HG03060 (cell line): ENCODE measurements around the gene EIPR1.
A peak's percentile ranks its signal among the peaks of the same experiment; 100 is the strongest.

Experiments used
- ATAC-seq: cut with Tn5 transposase; IDR thresholded peaks from one replicate; pipeline ENCODE4 v1.9.1; 2021; ENCODE audit warnings: low read depth, moderate number of reproducible peaks; ENCODE audit not compliant: unreplicated experiment

Gene EIPR1

DNA sequence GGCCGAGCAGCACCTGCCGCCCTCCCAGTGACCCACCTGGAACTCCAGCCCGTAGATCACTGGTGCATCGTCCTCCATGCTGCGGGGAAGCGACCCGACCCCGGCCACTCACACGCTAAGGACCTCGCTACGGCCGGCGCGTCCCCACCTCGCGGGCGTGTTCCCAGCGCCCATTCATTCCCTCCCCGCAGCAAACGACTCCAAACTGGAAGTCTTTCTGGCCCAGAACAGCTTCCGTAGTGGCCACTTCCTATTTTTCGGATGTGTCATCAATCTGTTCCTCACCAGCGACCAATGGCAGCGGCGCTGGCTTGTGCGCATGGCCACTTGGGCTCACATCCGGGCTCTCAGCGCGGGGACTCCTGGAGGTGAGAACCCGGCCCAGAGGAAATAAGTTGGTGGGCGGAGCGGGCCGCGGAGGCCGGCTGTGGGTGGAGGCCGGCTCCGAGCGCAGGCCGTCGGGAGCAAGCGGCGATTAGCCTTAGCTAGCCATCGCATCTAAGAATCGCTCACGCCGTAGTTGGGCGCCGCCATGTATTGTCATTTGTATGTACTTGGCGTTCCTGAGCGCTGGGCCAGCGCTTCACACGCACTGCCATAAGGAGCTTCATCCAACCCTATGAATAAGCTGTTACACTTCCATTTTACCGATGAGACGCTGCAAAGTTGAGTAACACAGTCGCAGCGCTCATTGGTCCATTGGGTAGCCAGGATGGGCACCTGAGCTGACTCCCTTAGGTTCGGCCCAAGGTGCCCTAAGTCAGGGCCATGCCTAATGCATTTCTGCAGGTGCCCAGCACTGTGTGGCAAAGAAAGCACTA, at the start of gene EIPR1:
Gene EIPR1, minus strand, starts transcription at position 207 of the 821 bp plus-strand sequence. Its CDS starts 129 bp downstream, at position 78.
- peak; percentile 71 for ATAC-seq

DNA sequence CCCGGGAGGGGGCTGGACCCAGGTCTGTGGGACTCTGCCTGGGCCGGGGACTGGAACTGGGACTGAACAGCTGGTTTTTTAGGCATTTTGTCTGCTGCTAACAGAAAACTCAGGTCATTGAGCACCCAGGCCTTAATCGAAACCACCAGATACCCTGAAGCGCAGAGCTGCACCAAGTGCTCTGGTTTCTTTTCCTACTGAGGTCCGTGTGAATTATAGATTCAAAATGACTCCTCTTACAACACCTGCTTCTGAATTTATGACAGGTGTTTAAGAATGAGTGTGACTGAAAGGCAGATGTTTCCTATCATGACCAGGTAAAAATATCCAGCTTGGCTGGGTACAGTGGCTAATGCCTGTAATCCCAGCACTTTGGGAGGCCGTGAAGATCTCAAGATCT, 49.7 kb upstream of the EIPR1 start:
- ATAC-seq, result no peak

DNA sequence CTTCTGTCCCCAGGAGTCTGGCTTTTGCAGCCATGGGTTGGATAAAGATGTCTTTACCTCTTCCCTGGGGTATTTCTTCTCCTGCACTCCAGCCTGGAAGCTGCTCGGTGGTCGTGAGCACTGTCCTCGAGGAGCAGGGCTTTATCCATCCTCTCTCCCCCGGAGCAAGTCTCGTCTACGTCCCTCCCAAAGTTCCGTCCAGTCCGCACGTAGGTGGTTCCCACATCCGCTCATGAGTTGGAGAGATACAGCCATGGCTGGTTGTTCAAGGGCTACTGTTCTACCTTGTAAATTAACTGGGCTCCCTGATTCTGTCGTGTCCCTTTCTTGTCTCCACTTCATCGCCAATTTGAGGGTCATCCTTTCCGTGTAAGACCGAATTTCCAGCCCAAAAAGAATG, 49.0 kb upstream of the EIPR1 start:
- no peak for ATAC-seq

DNA sequence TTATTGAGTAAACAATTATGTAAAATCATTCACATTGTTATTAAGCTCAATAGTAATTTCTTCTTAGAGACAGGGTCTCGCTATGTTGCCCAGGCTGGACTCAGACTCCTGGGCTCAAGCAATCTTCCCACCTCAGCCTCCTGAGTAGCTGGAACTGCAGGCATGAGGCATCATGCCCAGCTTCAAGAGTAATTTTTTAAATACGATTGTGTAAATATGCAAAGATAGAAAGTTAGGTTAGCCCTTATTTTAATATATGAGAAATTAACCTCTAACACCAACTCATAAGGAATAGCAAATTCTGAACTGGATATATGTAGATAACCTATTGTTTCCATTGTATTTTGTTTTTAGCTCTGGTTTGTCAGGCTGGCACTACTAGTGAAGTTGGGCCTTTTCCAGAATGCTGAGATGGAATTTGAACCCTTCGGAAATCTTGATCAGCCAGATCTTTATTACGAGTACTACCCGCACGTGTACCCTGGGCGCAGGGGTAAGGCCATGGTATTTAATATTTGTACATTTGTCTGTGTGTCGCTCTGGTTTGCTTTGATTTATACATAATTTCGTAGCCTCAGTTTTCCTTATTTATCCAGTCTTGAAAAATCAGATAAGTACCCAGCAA, 46.7 kb upstream of the EIPR1 start:
- ATAC-seq, result no peak

DNA sequence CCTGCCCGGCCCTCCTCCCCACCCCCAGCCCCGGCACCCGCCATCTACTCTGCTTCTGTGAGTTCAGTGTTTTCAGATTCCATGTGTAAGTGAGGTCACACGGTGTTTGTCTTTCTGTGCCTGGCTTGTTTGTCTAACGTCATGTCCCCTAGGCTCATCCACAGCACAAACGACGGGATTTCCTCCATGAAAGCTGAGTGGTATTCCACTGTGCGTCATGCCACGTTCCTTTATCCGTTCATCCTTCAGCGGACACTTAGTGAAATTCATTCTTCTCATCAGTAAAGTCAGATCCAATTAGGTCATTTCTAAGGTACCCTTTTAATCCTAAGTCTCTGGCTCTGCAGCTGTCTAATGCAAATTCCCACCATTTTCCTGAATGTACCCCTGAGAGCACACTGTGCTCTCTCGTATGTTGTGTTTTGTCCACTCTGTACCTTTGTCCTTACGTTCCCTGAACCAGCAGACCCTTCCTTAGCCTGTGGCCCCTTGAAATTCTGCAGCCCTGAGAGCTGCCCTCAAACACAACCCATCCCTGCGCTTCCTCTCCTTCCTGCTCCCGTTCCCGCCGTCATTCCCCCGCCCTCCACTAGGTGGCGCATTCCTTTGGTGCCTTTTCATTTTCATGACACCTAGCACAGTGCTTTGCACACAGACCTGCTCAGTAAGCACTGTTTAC, 46.0 kb upstream of the EIPR1 start:
- ATAC-seq, result peak; percentile 53

DNA sequence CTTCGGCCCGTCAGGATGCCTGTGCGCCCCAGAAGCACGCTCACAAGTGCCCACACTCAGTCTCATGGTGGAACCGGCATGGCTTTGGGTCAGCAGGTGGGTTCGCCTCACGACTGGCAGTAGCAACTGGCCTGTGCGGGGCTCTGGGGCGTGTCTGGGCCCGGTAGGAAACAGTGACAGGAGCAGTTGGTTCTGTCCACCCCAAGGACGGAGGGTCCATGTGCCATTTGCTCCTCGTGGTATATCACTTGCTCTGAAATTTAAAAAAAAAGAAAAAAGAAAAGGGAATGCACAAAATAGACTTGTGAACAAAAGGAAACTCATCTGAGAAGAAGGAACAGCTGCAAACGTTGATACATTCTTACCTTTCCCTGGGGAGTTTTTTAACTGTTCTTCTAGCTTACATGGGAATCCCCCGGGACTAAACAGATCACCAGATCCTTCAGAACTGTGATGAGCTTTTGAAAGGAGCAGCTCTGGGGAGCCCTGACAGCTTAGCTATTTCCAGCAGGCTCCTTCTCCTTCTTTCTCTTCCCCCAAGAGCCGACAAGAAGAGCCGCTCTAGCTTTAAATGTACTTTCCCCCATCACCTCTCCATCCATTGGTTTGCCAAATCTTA, 44.7 kb upstream of the EIPR1 start:
- no peak for ATAC-seq

DNA sequence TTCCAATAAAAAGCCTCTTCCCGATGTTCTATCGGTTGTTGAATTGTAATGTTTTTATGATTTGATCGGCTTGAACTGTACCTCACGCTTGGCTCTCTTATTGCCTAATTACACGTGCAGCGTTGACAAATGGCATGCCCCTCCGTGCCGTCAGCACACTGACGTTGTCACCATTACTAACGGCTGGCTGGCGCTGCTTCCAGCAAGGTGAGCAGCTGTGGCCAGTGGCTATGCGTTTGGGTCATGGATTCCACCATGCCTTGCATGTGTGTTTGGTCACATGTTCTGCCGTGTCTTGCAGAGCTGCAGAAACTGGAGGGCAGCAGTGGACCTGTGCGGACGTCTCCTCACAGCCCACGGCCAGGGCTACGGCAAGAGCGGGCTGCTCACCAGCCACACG, 44.0 kb upstream of the EIPR1 start:
- no peak for ATAC-seq

DNA sequence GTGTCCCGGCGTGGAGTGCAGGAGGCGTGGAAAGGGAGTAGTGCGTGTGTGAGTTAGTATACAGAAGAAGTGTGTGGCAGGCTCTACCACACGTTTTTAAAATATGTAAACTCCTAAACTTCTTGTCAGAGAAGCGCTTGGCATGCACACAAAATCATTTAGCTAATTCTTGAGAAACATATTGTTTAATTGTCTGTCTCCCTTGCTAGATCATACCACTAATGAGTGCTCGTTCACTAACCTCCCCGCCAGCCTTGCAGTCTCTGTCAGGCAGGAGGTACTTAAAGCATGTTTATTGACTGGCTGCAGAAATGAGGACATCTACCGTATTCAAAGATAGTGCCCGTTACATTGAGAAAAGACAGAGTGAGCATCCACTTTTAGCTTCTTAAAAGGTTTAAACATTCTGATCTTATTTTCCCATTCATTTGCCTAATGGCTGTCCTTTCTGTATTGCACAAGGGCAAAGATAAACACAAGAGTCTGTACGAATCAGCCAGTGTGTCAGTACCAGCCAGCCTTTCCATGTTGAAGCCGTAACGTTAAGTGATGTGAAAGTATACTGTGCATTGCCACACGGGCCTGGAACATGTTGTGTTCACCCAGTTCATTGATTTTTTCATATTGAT, 43.3 kb upstream of the EIPR1 start:
- no peak for ATAC-seq

DNA sequence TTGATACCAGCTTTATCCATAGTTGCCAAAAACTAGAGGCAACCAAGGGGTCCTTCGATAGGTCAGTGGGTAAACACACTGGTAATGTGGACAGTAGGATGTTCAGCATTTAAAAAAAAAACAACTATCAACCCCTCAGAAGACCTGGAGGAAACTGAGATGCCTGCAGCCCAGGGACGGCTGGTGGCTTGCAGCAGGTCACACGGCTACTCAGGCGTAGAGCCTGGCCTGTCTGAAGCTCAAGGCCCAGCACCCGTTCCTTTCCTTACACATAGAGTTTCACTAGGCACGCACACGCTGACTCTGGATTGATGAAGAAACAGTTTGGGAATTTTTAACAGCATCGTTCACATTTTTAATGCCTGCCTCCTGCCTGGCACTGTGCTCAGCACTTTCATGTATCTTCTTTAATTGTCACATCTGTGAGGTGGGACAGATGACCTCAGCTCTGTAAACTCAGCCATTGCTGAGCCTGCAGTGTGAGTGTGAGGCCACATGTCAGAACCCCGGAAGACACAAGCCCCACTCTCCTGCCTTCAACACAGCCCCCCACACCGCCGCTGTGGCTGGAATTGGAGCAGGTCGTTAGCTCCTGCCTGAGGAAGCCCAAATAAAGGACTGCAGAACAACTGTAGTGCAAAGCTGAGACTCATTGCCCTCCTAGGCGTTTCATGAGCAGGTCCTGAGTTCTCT, 42.6 kb upstream of the EIPR1 start:
- ATAC-seq, result no peak

DNA sequence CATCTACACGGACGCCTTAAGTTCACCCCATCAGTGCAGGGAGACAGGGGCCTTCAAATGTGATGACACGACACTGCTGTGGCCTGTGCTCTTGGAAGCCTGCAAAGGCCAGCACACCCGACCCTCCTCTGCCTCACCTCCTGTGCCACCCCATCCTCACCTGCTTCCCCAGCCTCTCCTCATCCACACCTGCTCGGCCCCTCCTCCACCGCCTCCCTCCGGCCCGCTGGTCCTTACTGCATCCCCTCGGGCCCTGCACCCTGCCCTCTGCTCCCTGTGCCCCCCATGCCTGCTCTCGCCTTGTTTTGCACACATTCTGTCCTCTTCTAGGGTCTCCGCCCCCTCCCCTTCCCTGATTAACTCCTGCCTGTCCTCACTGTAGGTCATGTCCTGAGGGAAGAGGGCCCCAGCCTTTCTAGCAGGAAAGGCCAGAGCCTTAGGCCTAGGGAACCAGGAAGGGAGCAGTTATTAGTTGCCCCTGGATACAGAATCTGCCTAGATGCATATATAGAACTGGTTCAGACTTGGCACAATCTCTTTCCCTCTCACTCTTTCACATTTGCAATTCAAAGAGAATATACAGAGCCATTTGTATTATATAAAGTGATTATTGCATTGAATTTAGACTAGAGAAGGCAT, 41.3 kb upstream of the EIPR1 start:
- no peak for ATAC-seq

DNA sequence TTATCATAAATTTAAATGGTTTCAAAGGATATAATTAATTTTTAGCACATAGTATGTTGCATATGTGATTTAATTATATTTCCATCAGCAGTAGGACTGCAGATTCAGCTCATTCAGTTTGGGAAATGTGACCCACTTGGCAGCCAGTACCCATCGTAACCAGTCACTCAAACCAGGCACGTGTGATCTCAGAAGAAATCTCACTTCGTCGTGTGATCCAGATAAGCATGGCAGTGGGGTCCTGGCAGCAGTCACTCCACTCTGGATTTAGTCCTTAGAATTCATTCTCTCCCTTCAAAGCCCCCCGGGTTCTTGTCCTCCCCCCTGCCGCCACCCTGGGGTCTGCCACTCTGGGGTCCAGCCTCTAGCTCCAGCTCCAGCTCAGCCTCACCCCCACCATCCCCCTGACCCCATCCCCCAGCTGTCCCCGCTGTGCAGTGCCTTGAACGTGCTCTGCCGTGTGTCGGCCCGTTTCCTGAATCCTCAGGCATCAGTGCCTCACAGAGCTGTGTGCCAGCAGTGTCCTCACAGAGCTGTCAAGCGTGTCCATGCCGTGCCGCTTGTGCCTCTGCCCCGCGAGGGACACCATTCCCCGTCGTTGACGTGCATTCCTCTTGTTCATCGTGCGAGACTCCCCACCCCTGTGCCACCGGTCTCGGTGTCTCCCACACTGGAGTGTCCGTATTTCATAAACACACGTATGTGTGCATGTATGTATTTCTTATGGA, 36.7 kb upstream of the EIPR1 start:
- no peak for ATAC-seq

DNA sequence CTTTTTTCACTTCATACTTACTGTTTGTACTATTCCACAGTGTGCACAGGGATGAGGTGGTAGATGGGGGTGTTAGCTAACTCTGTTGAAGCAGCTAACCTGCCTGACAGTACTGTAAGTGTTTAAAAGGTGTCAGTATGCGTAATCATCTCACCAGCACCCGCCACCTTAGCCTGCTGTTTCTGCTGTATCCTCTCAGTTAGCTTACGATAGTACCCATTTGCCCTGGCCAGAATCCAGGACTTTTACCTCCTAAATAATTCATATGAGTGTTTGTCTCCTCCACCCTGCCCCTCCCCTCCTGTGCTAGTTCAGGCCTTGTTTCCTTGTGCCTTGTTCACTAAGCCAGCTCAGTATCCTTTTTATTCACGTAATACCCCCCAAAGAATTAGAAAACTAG, 36.1 kb upstream of the EIPR1 start:
- ATAC-seq, result no peak

DNA sequence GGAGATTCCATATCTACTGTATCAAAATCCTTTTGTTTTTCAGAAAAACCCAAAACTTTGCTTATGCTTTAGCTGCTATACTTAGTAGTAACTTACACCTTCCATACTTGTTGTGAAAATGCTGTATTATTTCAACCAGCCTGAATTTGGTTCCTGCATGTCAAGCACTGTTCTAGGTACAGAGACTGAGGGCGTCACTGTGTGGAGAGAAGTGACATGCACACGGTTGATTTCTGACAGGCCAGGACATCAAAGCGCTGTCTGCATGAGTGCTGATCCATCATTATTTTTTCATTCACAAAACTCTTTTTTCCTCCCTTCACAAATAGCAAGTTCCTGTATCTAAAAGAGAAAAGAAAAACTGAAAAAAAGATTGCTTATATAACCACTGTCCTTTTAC, 33.5 kb upstream of the EIPR1 start:
- no peak for ATAC-seq

DNA sequence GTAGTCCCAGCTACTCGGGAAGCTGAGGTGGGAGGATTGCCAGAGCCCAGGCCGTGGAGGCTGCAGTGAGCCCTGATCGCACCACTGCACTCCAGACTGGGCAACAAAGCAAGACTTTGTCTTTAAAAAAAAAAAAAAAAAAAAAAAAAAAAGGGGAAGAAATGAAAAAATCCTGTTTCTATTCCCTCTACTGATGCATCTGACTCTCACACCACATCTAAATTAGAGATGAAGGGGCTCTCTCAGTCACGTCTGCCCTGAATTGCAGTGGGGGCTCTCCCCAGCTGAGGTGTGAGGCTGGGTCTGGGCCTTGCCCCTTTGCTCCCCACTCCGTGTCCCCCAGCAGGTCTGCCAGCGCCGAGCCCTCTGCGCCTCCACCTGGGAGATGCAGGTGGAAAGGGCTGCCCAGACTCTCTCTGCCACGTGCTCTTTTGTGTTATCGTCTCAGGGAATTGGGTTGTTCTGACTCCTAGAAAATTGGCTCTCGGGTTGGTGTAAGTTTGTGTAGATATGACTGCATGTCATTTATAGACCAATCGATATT, 32.1 kb upstream of the EIPR1 start:
- ATAC-seq, result no peak

DNA sequence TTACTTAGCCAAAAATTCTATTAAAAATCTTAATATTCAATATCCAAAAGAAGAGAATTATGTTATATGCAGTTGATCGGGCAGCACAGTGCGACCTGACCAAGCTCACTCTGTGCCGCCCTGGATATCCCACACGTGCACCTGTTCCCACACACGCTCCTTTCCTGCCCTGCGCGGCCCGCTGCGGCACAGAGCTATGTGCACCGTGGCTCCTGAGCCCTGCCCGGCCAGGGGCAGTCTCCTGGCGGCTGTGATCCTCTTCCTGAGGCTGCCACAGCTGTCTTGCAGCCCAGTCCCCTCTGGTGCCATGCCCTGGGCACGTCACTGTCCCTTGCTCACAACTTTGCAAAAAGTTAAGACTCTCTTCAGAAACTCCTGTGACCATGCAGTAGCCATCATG, 31.2 kb upstream of the EIPR1 start:
- ATAC-seq, result no peak

DNA sequence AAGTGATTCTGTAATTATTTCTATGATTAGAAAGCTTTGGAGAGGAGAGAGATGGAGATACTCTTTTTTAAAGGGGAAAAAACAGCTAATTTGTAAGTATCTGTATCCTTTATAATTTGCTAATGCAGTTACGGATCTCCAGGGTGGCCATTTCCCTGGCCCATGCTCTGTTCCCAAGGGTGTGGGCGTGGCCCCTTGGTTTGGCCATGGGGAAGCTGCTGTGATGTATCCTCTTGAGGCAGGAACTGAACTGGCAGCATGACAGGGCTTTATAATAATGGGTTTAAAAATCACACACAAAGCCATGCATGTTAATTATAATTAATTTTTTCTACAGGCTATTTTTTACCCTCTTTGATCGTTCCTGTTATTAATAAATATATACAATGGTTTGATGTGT, 28.9 kb upstream of the EIPR1 start:
- ATAC-seq, result no peak

DNA sequence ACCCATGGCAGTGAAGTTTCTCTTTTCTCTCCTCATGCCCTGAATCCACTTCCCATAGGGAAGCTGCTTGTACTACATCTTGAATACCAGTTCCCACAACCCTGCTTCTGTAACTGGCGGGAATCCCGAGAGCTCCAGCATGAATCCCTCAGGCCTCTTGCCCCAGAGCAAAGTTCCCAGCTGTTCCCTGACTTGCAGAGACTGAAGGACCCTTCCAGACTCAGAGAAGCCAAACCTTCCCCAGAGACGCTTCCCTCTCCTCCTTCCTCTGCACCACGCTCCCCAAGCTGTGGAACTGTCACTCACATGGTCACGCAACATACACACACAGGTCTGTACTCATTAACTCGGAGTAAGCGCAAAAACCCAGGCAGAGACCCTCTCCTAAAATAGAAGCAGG, 28.3 kb upstream of the EIPR1 start:
- no peak for ATAC-seq

DNA sequence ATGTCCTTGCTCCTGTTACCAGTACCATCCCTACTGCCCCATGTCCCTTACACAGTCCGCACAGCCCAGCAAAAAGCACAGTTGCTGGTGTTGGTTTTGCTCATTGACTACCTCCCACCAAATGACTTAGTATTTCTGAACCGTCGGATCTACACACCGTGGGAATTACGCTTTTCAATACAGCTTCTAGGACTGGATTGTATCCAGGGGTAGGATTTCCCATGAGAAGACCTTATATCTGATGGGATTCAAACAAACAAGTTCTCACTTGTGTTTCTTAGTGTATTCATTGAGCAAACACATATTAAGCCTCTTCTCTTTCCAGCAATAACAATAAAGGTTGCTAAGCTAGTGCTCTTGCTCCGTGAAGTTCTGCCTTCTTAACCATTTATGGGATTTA, 27.7 kb upstream of the EIPR1 start:
- no peak for ATAC-seq

DNA sequence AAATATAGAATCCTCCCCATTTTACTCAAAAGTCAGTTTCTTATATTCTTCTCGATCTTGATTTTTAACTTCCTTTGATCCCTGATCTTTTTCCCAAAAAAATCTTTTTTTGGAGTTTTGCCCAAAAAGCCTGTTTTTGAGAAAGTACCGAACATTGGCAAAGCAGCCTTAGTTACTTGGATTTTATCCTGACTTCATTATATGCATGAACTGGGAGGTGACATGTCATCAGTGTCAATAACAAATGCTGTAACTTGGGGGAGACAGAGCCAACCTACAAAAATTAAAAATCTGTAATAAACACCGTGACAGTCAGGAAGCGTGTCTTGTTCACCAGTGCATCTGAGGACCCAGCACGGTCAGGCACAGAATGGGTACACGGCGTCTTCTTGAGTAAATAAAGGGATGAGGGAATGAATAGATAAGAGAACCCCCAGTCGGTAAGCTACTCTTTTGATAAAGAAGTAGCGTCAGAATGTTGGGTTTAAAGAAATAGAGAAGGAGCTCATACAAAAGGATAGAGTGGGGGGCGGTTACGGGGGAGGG, 26.8 kb upstream of the EIPR1 start:
- no peak for ATAC-seq
